K562 (cell line): ENCODE results near the gene LY6G6D. TPM values are rescaled to one million over a fixed set of nuclear protein-coding genes. Genes with fewer than 3 reads are reported as not detected.

ENCODE experiments used
- BCL6 ChIP-seq: fragments of 250-450 bp; sonication (Bioruptor Pico); IDR thresholded peaks from 2 replicates; pipeline ENCODE4 v1.4.0; 2020
- CXXC5 ChIP-seq: fragments of 250-450 bp; sonication (Bioruptor Pico); IDR thresholded peaks from 2 replicates; pipeline ENCODE4 v1.8.0; 2022; ENCODE audit warnings: inconsistent platforms, mild to moderate bottlenecking, moderate library complexity
- DPF2 ChIP-seq: fragments of 450-650 bp; IDR thresholded peaks from 2 replicates; pipeline ENCODE4 v1.6.1; 2016
- ELF4 ChIP-seq: fragments of 450-650 bp; formaldehyde crosslinking; IDR thresholded peaks from 2 replicates; pipeline ENCODE4 v1.4.0; 2022; ENCODE audit warnings: missing genetic modification characterization
- GTF2E2 ChIP-seq: fragments of 200-800 bp; sonication (Bioruptor generic); IDR thresholded peaks from 2 replicates; pipeline ENCODE4 v1.6.1; 2016; ENCODE audit warnings: missing genetic modification characterization, missing compliant biosample characterization
- KDM5B ChIP-seq: fragments of 200-600 bp; sonication (generic); IDR thresholded peaks from 2 replicates; pipeline ENCODE4 v1.6.1; 2012; ENCODE audit warnings: low read depth, mild to moderate bottlenecking, moderate library complexity, low read length, control low read depth, inconsistent platforms; ENCODE audit not compliant: insufficient replicate concordance
- MAFF ChIP-seq: IDR thresholded peaks from 2 replicates; pipeline ENCODE4 v1.6.1; 2012; ENCODE audit warnings: low read length, improper control_type of control experiment
- MEF2D ChIP-seq: conservative IDR thresholded peaks from 2 replicates; pipeline ENCODE4 v1.6.1; 2016; ENCODE audit warnings: low read depth, missing genetic modification characterization, missing compliant biosample characterization
- MYC ChIP-seq, 2 experiments: fragments of 250-450 bp in 1 of 2; sonication (Bioruptor Pico) in 1 of 2; IDR thresholded peaks; 2 replicates each; pipeline versions ENCODE4 v1.5.1 to v1.6.1; 2012 to 2021; ENCODE audit warnings: low read depth in 2 of 2, borderline replicate concordance in 1 of 2, improper control_type of control experiment in 1 of 2, low read length in 1 of 2, mild to moderate bottlenecking in 1 of 2, moderate library complexity in 1 of 2
- NRF1 ChIP-seq, 2 experiments: fragments of 450-650 bp; IDR thresholded peaks in 1 of 2; conservative IDR thresholded peaks in 1 of 2; 2 replicates each; pipeline ENCODE4 v1.6.1; 2014; ENCODE audit warnings: mild to moderate bottlenecking in 2 of 2
- POLR2A ChIP-seq: fragments of 450-650 bp; conservative IDR thresholded peaks from 2 replicates; pipeline ENCODE4 v1.6.1; 2016
- POLR2AphosphoS5 ChIP-seq: IDR thresholded peaks from 2 replicates; pipeline ENCODE4 v1.6.1; 2011; ENCODE audit warnings: mild to moderate bottlenecking, low read depth, low read length, moderate library complexity; ENCODE audit not compliant: control insufficient read depth, insufficient read depth
- RBM15 ChIP-seq: fragments of 200-400 bp; formaldehyde crosslinking; IDR thresholded peaks from 2 replicates; pipeline ENCODE4 v1.6.1; 2018; ENCODE audit warnings: mild to moderate bottlenecking, low read length, moderate library complexity; ENCODE audit not compliant: insufficient read depth
- UBTF ChIP-seq, 2 experiments: IDR thresholded peaks; 2 replicates each; pipeline ENCODE4 v1.6.1; 2012; ENCODE audit warnings: improper control_type of control experiment in 2 of 2, low read depth in 2 of 2, low read length in 2 of 2, borderline replicate concordance in 1 of 2
- ZBTB1 ChIP-seq: sonication (generic); formaldehyde crosslinking; IDR thresholded peaks from 2 replicates; pipeline ENCODE4 v1.8.1; 2023; ENCODE audit warnings: missing genetic modification reagents, low read depth, mild to moderate bottlenecking, borderline replicate concordance
- ZNF143 ChIP-seq: sonication (generic); formaldehyde crosslinking; IDR thresholded peaks from 2 replicates; pipeline ENCODE4 v1.9.0; 2022; ENCODE audit warnings: mild to moderate bottlenecking, missing genetic modification reagents
- ZNF263 ChIP-seq: sonication (generic); formaldehyde crosslinking; IDR thresholded peaks from 2 replicates; pipeline ENCODE4 v1.8.0; 2022; ENCODE audit warnings: mild to moderate bottlenecking, missing genetic modification reagents, borderline replicate concordance
- ZNF280A ChIP-seq: fragments of 450-650 bp; IDR thresholded peaks from 2 replicates; pipeline ENCODE4 v1.6.1; 2018; ENCODE audit warnings: mild to moderate bottlenecking, low read depth; ENCODE audit not compliant: partially characterized antibody
- polyA plus RNA-seq, 8 experiments: library from polyadenylated mRNA; depleted of rRNA in 4 of 8; stranded (reverse) in 5 of 8; unstranded in 3 of 8; fragments of >200 nt; fragmentation: Nextera tagmentation in 2 of 8; fragmentation: Illumina TruSeq in 1 of 8; extraction: Ambion mirVana in 2 of 8; extraction: Trizol in 1 of 8; gene quantifications; 2 replicates each; pipeline versions ENCODE4 v1.2.1 to v1.2.3, GENCODE V29; 2011 to 2014; ENCODE audit warnings: inconsistent platforms in 1 of 8, missing spikeins in 1 of 8
- total RNA-seq, 7 experiments: library from RNA; depleted of rRNA in 6 of 7; stranded (reverse); fragments of >200 nt in 6 of 7; fragmentation: Illumina TruSeq in 2 of 7; extraction: Trizol in 2 of 7; gene quantifications; 2 replicates each; pipeline versions ENCODE4 v1.2.1 to v1.2.3, GENCODE V29; 2011 to 2021; ENCODE audit warnings: low replicate concordance in 1 of 7
- TF ChIP-seq, protein P1 (sequence below): fragments of 250-450 bp; sonication (Bioruptor Pico); IDR thresholded peaks from 2 replicates; pipeline ENCODE4 v1.5.0; 2020; ENCODE audit warnings: mild to moderate bottlenecking, borderline replicate concordance
- TF ChIP-seq, protein P2 (sequence below), 3 experiments: fragments of 200-800 bp in 1 of 3; sonication (Bioruptor generic) in 1 of 3; sonication (generic) in 1 of 3; formaldehyde crosslinking in 1 of 3; IDR thresholded peaks; 2 replicates each; pipeline versions ENCODE4 v1.6.1 to v1.8.0; 2016 to 2022; ENCODE audit warnings: mild to moderate bottlenecking in 2 of 3, missing compliant biosample characterization in 2 of 3, missing genetic modification characterization in 2 of 3, missing genetic modification reagents in 1 of 3

Gene LY6G6D
- total and polyA plus RNA-seq, 9 of the 15 experiments (the other 6 are each of a cell fraction or from before 2014, with no cell fraction given), result 0.30 to 0.38 TPM; not detected in 7

DNA sequence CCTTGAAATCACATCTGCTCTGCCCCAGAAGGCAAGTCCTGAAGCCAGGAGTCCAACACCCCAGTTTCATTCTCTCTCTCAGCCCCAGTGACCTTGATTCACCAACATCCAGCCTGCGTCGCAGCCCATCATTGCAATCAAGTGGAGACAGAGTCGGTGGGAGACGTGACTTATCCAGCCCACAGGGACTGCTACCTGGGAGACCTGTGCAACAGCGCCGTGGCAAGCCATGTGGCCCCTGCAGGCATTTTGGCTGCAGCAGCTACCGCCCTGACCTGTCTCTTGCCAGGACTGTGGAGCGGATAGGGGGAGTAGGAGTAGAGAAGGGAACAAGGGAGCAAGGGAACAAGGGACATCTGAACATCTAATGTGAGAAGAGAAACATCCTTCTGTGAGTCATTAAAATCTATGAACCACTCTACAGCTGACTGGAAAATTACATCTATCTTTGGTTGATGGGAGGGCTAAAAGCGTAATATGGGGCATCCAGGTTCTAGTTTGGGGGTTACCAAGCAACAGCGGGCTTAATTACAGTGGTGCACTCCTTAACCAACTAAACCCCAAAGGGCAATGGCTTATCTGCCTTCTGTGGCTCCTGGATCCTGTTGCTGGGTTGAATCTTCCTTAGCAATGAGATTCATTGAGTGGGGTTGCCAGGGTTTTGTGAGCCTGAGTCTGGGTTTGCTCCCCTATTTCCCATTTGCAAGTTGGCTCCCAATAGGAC, 2.5 kb downstream of the LY6G6D start (continued):
- TF ChIP-seq ZBTB1 (no peak), MEF2D (tag) (no peak), ELF4 (CRISPR knock-in tag) (peak; percentile 37; the same call in 1 of the 2 replicates), UBTF (IDR thresholded peaks at IDR 0.05; ENCODE audit: borderline replicate concordance in 1 of 2, low read depth in 2 of 2, low read length in 2 of 2) (peak in 1 of 2 experiments; percentile 65; a peak in 1 of 4 replicates), ZNF280A (no peak), MAFF (no peak), CXXC5 (CRISPR knock-in tag) (peak; percentile 48), ZNF263 (no peak), KDM5B (no peak), POLR2AphosphoS5 (0 out of 2 replicates have a peak, but pooled peaks have one; percentile 18), DPF2 (peak; percentile 56), GTF2E2 (tag) (no peak), BCL6 (CRISPR knock-in tag) (no peak), NRF1 (conservative IDR thresholded peaks at IDR 0.05 in 1 of 2, IDR thresholded peaks at IDR 0.05 in 1 of 2) (peak; percentile 22 to 49; a peak in 1 of 4 replicates), POLR2A (no peak), RBM15 (no peak), ZNF143 (CRISPR knock-in tag) (no peak), MYC (IDR thresholded peaks at IDR 0.05; ENCODE audit: low read depth, low read length) (peak; percentile 86), MYC (CRISPR knock-in tag; IDR thresholded peaks at IDR 0.05; ENCODE audit: borderline replicate concordance, low read depth) (no peak)
- TF ChIP-seq, protein P1, sequence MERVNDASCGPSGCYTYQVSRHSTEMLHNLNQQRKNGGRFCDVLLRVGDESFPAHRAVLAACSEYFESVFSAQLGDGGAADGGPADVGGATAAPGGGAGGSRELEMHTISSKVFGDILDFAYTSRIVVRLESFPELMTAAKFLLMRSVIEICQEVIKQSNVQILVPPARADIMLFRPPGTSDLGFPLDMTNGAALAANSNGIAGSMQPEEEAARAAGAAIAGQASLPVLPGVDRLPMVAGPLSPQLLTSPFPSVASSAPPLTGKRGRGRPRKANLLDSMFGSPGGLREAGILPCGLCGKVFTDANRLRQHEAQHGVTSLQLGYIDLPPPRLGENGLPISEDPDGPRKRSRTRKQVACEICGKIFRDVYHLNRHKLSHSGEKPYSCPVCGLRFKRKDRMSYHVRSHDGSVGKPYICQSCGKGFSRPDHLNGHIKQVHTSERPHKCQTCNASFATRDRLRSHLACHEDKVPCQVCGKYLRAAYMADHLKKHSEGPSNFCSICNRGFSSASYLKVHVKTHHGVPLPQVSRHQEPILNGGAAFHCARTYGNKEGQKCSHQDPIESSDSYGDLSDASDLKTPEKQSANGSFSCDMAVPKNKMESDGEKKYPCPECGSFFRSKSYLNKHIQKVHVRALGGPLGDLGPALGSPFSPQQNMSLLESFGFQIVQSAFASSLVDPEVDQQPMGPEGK (CRISPR knock-in tag), result no peak
- TF ChIP-seq, protein P2, sequence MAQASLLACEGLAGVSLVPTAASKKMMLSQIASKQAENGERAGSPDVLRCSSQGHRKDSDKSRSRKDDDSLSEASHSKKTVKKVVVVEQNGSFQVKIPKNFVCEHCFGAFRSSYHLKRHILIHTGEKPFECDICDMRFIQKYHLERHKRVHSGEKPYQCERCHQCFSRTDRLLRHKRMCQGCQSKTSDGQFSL (CRISPR knock-in tag; IDR thresholded peaks at IDR 0.05), result peak; percentile 35; the same call in 1 of the 2 replicates
- TF ChIP-seq, protein P2 (tag; IDR thresholded peaks at IDR 0.05), result no peak
